HG02798 (cell line): Measurements from ENCODE around the gene KIAA1755.
"Not testable (repeated sequence)": the region's sequence is repeated elsewhere in the genome, so short reads cannot be mapped to it uniquely, and the experiment has no call there.

Source experiments
- ATAC-seq: cut with Tn5 transposase; IDR thresholded peaks from one replicate; pipeline ENCODE4 v1.9.1; 2021; ENCODE audit warnings: mild to moderate bottlenecking; ENCODE audit not compliant: unreplicated experiment, poor library complexity

The KIAA1755 gene

DNA sequence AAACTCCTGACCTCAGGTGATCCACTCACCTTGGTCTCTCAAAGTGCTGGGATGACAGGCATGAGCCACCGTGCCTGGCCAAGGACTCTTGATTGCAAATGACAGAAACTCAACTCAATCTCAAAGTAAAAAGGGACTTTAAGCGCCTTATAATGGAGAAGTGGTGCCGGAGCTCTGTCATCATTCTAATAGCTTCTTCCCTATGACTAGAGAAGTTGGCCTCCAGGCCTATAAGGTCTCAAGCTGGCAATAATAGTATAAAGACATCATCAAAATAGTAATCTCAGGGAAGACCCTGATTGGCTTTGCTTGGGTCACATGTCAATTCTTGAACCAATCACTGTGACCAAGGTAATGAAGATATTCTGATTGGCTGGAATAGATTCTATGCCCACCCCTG, 8.5 kb upstream of the KIAA1755 start:
- ATAC-seq = no peak

DNA sequence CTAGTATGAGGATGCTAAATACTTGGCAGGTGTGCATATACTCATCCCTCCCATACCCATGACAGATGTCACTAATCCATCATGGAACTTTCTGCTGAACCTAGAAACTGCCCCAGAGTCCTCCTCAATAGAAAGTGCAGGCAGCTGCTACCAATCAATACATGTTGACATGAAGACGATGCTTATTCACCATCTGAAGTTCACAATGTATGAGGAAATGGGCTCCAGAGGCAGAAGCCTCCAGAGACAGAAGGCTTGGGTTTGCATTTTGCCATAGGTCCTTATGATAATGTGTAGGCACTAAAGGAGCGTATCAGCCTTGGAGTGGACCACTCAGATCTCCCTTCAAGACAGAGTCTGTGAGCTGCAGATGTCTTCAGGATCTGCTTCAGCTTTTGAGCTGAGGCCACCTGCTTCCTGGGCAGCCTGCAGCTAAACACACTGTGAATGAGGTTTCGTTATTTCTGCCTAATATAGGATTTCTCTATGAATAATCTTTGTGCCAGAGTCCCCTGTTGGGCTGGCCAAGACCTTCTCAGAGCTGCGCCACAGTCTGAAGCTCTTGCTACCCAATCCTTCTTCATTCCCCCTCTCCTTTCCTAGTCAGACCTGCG, 7.5 kb upstream of the KIAA1755 start:
- no peak for ATAC-seq

DNA sequence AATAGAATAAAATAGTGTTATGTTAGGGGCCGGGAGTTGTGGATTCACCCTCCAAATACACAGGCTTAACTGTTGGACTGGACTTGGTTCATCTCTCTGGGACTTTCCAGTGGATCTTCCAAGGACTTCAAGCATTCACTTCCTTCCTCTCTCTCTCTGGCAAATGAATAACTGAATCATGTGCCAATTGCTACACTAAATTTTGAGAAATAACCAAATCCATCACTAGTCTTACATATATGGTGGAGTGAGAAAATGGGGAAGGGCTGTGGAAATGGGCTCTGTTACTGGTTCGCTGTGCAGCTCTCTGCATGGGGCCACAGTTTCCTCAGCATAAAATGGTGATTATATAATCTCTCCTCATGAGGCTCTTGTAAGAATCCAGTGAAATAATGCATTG, 6.8 kb upstream of the KIAA1755 start:
- no peak for ATAC-seq

DNA sequence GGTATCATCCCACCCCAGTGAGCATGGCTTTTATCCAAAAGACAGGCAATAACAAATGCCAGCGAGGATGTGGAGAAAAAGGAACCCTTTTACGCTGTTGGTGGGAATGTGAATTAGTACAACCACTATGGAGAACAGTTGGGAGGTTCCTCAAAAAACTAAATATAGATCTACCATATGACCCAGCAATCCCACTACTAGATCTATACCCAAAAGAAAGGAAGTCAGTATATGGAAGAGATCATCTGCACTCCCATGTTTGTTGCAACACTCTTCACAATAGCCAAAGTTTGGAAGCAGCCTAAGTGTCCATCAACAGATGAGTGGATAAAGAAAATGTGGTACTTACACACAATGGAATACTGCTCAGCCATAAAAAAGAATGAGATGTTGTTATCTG, 5.9 kb upstream of the KIAA1755 start:
- ATAC-seq = no peak

DNA sequence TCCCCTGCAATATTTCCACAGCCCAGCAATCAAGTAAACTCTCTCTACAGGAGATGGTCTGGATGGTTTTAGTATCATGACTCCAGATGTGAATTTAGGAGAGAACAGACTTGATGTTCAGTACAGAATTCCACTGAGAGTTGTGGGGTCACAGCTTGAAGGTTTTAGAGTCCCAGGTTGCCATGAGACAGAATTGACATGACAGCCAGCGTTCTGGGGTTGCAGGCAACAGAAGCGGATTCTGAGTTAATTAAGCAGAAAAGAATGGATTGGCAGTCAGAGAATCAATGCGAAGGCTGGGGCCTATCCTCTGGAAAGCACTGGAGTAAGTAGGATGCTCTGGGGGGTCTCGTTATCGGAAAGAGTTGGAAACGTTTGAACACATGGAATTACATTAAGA, 2.4 kb upstream of the KIAA1755 start:
- ATAC-seq = no peak

DNA sequence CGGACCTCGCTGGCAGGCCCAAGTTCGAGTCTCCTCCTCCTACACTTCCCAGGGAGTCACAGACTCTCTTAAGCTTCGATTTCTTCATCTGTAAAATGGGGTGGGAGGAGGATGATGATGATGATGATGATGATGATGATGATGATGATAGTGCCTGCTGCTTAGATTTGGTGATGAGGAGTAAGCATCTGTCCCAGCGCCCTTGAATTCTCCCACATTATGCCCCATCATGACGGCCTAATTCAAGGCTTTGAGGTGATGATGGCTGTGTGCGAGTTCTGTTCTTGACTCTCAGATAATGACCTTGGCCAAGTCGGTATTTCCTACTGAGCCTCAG, 487 bp upstream of the KIAA1755 start:
- ATAC-seq = no peak

DNA sequence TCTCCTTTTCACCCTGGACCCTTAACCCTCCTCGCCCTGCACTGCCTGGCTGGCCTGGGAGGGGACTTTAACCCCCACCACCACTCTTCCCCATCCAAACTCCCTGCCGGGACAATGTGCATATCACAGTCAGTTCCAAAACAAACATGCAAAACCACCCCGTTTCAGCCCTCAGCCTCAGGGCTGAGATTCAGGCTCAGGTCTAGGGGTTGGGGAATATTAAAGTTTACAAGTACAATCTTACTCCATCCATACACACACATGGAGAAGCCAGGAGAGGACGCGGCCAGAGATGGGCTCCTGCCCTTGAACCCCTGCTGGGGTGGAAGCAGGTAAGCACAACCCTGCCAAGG, 534 bp downstream of the KIAA1755 start:
- no peak for ATAC-seq

DNA sequence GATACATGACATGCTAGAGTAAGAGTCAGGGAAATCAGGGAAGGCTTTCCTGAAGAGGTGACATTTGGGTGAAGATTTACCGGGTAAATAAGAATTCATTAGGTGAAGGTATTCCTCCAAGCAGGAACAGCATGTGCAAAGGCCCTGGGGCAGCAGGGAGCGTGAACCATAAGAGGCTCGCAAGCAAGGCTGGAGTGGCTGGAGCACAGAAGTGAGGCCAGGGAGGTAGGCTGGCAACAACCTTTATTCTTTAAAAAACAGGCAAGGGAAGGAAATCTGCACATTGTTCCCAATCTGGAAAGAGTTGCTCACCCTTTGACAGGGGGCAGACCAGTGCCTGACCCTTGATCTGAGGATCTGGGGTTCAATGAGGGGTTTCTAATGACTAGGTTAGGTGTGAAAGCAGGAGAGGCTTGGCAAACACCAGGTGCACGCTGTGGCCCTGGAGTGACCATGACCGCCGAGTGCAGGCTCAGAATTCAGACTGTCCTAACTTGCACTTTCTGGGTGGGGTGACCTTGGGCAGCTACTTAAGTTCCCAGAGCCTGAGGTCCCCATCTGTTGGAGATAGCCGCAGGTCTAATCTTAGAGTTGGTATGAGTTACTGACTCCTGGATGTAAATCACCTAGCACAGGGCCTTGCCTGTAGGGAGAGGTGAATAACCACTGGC, 1.9 kb downstream of the KIAA1755 start:
- no peak for ATAC-seq

DNA sequence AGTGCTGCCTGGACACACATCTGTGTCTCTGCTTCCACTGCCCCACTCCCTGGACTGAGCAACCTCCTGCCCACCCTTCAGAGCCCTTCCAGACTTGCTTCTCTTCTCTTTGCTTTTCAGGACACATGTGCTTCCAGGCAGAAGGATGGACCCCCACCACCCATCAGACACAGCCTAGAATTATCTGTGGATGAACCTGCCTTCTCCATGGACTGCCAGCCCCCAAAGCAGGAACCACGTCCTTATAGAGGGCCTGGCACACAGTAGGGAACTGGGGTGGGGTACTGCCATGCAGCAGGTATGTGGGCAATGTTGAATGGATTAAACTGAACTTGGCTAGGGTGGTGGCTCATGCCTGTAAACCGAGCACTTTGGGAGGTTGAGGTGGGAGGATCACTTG, 3.6 kb downstream of the KIAA1755 start:
- ATAC-seq = no peak

DNA sequence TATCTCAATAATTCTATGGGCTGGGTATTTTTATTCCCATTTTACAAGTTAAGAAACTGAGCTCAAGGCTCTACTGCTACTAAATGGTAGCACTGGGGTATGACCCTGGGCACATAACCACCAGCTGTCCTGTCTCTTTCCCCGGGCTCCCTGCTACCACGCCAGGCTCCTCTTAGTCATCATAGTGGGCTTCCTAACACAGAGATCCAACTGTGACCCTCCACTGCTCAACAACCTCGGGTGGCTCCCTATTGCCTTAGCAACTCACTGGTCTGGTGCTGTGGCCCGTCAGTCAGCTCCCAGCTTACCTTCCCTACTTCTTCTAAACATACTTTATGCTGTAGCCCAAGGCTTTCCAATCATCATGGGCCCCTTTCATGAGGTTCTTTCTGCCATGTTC, 4.5 kb downstream of the KIAA1755 start:
- no peak for ATAC-seq

DNA sequence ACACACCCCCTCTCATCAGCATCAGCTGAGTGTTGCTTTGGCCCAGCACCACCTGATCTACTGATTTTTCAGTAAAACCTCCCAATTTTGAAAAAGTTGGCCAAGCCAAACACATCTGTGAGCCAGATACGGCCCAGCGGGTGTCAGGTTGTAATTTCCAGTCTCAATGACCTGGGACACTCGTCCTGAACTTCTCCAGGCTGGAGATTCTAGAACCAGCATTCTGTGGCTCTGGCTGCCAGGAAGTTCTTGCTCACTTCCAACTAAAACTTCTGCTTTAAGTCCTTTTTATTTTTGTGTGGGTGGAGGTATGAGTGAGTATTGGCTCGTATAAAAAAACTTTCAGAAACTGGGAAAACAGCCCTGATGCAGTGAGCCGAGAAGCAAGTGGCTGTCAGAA, 5.1 kb downstream of the KIAA1755 start:
- no peak for ATAC-seq

DNA sequence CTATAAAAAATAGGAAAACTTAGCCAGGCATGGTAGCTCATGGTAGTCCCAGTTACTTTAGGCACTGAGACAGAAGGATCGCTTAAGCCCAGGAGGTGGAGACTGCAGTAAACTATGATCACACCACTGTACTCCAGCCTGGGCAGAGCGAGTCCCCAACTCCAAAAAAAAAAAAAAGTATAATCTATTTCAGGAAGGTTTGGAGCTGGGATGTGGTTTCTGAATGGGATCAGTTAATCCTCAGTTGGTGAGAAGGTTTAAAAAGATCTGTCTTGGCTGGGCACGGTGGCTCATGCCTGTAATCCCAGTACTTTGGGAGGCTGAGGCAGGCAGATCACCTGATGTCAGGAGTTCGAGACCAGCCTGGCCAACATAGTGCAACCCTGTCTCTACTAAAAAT, 5.9 kb downstream of the KIAA1755 start:
- not testable (repeated sequence) for ATAC-seq

DNA sequence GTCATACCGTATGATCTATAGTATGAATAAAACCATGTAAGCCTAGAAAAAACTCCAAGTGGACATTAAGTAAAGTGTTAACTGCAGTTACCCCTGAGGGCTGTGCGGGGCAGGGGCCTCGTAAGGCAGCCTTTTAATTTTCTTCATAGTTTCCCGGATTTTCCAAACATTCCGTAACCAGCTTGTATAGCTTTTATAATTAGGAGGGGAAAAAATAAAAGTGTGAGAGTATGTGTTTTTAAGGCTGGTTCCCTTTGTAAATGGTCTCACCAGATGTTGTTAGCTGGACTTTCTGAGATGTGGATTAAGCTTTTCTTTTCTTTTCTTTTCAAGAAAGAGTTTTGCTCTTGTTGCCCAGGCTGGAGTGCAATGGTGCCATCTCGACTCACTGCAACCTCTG, 7.0 kb downstream of the KIAA1755 start:
- ATAC-seq = no peak

DNA sequence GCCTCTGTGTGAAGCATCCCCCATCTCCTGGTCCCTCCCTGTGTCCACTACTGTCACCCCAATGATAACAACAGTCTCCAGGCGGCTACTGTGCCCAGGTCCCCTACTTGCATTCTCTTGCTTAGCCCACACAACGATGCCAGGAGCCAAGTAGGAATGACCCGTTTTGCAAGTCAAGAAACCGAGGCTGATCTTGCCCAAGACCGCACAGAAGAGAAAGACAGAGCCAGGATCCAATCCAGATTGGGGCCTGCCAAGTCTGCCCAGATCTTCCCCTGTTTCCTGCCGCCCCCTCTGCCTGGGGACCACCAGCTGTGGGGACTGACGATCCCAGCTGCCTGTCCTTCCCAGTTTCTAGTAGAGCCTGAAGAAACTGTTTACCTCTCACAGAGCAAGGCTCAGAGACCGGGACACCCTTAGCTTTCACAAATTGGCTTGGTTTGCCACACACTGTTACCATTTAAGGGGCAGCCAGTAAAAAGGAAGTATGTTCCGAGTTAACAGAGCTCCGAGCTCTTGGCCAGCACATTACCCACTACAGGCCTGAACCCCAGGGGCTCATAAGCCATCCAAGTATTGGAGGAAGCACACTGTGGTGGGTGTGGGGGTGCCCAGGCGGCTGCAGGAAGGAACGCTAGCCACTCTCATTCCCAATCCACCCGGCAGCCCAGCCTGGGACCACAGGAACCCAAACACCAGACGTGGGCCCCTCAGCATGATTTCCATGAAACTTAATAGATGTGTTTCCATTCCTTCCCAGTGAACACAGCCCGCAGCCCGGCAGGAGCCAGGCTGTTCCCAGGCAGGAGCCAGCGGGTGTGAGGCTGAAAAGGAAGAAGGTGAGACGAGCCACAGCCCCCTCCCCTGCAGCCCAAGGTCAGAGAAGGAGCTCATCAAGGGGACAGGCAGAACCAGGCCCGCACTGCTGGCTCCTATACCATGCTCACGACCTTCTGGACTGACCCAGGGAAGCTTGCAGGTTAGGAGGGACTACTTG, 7.9 kb downstream of the KIAA1755 start:
- no peak for ATAC-seq

DNA sequence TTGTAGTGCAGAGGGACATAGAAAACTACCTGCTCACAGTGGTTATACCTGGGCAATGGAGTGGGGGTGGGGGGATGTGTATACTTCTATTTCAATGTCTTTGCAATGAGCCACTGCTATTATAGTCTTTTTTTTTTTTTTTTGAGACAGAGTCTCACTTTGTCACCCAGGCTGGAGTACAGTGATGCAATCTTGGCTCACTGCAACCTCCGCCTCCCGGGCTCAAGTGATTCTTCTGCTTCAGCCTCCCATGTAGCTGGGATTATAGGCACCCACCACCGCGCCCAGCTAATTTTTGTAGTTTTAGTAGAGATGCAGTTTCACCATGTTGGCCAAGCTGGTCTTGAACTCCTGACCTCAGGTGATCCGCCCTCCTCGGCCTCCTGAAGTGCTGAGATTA, 9.1 kb downstream of the KIAA1755 start:
- not testable (repeated sequence) for ATAC-seq

DNA sequence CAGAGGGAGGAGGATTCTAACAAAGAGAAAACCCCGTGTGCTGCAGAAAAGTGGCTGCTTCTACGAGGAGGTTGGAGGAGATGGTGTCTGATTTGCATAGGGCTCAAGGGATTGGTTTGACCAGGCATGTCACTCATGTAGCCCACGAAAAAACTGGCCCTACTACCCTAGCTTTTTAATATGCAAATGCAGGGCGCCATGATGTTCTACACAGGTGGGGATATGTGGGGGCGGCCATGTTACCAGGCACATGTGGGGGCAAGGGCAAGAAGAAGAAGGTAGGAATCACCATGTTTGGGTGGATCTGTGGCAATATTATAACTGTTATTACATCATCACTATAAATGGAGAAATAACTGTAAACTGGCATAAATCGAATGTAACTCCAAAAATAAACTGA, 9.9 kb downstream of the KIAA1755 start:
- ATAC-seq = no peak

DNA sequence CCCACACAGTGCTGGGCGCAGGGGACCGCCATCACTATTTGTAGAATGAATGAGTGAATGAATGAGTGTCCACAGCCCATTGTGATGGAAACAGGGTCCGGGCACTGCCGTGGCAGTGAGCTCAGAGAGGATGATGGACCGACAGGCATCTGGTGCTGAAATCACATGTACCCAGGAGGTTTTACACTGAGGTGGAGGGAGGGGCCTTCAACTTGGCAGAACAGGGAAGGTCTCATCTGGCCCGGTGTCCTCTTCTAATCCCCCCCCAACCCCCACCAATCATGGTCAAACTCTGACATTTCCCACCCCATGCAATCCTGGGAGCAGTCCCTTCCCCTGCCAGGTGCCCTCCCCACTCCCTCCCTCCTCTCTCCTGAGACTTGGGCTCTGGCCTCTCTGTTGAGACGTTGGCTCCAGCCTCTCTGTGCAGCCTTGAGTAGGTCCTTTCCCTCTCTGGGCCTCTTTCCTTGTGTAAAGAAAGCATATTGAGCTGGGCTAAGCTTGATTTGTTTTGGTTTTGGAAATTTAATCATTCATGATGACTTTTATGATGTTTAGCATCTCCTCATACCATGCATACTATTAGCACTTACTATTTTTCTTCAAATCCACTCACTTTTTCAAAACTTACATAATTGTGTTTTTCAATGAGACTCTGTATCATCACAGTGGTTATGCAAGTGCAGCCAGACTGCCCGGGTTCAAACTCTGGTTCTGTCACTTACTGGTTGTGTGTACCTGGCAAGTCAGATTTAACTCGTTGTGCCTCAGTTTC, 10.8 kb downstream of the KIAA1755 start:
- ATAC-seq = no peak

DNA sequence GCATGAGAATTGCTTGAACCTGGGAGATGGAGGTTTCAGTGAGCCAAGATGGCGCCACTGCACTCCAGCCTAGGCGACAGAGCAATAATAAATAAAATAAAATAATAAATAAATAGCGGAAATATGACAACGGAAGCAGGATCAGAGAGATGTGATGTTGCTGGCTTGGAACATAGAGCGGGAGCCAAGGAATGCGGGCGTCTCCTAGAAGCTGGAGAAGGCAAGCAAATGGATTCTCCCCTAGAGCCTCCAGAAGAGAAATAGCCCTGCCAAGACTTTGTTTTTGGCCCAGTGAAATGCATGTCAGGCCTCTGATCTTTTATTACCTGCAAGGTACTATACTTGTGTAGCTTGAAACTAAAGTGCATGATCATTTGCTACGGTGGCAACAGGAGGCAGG, 12.4 kb downstream of the KIAA1755 start:
- ATAC-seq = no peak

DNA sequence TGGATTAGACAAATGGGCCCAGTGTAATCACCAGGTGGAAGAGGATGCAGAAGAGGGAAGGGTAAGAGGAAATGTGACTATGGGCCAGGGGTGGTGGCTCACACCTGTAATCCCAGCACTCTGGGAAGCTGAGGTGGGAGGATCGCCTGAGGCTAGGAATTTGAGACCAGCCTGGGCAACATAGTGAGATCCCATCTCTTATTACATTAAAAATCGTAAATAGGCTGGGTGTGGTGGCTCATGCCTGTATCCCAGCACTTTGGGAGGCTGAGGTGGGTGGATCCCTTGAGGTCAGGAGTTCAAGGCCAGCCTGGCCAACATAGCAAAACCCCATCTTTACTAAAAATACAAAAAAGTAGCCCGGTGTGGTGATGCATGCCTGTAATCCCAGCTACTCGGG, 12.8 kb downstream of the KIAA1755 start:
- not testable (repeated sequence) for ATAC-seq

DNA sequence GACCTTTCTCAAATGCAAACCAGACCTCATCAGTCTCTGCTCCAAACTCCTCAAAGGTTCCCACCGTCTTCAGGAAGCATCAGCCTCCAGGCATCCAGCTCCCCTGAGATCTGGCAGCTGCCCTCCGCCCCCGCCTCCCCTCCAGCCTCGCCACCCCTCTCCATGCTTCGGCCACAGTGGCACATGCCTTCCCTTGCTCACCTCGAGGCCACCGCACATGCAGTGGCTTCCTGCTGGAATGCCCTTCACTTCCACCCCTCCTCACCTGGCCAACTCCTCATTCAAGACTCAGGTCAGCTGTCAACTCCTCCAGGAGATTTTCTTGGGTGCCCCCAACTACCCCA, 13.4 kb downstream of the KIAA1755 start:
- ATAC-seq = no peak
